GM18502 (cell line): ENCODE data around the gene GKAP1.
"Not testable (repeated sequence)": the region's sequence is repeated elsewhere in the genome, so short reads cannot be mapped to it uniquely, and the experiment has no call there.

ENCODE experiments used
- ATAC-seq: cut with Tn5 transposase; IDR thresholded peaks from one replicate; pipeline ENCODE4 v1.9.1; 2021; ENCODE audit warnings: mild to moderate bottlenecking; ENCODE audit not compliant: unreplicated experiment, poor library complexity

Gene GKAP1

GRCh38 chr9:83733739-83734138, 83.8 kb downstream of the GKAP1 start:
- no peak for ATAC-seq

- not testable (repeated sequence) for ATAC-seq
These were observed 88.8 kb downstream of the GKAP1 start for GRCh38 chr9:83728591-83729368.

GRCh38 chr9:83724436-83724835, 93.1 kb downstream of the GKAP1 start:
- ATAC-seq, result no peak

- ATAC-seq, result no peak
These were observed 94.7 kb downstream of the GKAP1 start for GRCh38 chr9:83722726-83723495.

GRCh38 chr9:83721509-83721908, 96.1 kb downstream of the GKAP1 start:
- peak; percentile 48 for ATAC-seq

GRCh38 chr9:83715794-83716193, 101.8 kb downstream of the GKAP1 start:
- ATAC-seq, result no peak

GRCh38 chr9:83715221-83715620, 102.3 kb downstream of the GKAP1 start:
- ATAC-seq, result no peak

- ATAC-seq, result peak; percentile 47
These were observed 103.2 kb downstream of the GKAP1 start for GRCh38 chr9:83714329-83714728.

GRCh38 chr9:83708515-83709158, 108.9 kb downstream of the GKAP1 start:
- ATAC-seq, result peak; percentile 64

GRCh38 chr9:83707768-83708514, 109.6 kb downstream of the GKAP1 start, which contains the start of gene UBQLN1:
UBQLN1 (minus strand) TSS chr9:83707958; CDS start chr9:83707679, 279 bp downstream.
- ATAC-seq, result peak; percentile 78

- ATAC-seq, result peak; percentile 47
These were observed 110.1 kb downstream of the GKAP1 start for GRCh38 chr9:83707518-83707767.

- peak; percentile 25 for ATAC-seq
These were observed 110.7 kb downstream of the GKAP1 start for GRCh38 chr9:83706676-83707517.

GRCh38 chr9:83705219-83705651, 112.3 kb downstream of the GKAP1 start:
- not testable (repeated sequence) for ATAC-seq

- ATAC-seq, result no peak
These were observed 115.8 kb downstream of the GKAP1 start for GRCh38 chr9:83701769-83702168.

GRCh38 chr9:83701286-83701685, 116.3 kb downstream of the GKAP1 start:
- ATAC-seq, result peak; percentile 33

GRCh38 chr9:83699615-83700014, 118.0 kb downstream of the GKAP1 start:
- ATAC-seq, result peak; percentile 31

GRCh38 chr9:83698976-83699585, 118.5 kb downstream of the GKAP1 start:
- peak; percentile 40 for ATAC-seq

GRCh38 chr9:83691492-83691891, 126.1 kb downstream of the GKAP1 start:
- ATAC-seq, result no peak
